ENCODE data around the gene RANBP2. TPM values are rescaled to one million over a fixed set of nuclear protein-coding genes. Genes with fewer than 3 reads are reported as not detected.

Gene RANBP2
- polyA plus RNA-seq, 3 donors = 63.8 to 74.5 (median 68.0) TPM

DNA sequence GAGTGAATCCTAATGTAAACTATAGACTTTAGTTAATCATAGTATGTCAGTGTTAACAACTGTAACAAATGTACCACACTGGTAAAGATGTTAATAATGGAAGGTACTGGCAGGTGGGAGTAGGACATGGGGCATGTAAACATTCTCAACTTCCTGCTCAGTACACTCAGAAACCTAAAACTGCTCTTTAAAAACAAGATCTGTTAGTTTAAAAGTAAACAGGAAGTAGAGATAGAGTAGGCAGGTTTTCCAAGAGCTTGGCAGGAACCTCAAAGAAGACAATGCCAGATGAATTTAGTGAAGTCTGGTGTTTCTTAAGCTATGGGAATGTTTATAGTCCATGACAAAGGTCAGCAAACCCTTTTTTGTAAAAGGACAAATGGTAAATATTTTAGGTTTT, 113.9 kb downstream of the RANBP2 start:
- no peak for DNase-seq (ENCODE audit: low read depth in 3 of 3, low spot score in 2 of 3)

DNA sequence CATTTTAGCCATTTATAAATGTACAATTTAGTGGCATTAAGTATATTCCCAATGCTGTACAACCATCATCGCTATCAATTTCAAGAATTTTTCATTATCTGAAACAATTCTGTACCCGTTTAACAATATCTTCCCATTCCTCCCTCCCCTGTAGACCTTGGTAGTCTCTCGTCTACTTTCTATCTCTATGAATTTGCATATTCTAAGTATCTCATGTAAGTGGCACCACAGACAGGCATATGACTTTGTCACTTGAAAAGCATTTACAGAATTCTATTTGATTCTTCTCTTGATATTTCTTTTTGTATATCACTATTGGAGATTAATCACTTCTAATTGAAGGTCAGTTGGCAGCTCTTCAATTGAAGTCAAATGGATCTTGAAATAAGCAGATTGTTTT, 115.3 kb downstream of the RANBP2 start:
- DNase-seq (ENCODE audit: low read depth in 3 of 3, low spot score in 2 of 3) = no peak

DNA sequence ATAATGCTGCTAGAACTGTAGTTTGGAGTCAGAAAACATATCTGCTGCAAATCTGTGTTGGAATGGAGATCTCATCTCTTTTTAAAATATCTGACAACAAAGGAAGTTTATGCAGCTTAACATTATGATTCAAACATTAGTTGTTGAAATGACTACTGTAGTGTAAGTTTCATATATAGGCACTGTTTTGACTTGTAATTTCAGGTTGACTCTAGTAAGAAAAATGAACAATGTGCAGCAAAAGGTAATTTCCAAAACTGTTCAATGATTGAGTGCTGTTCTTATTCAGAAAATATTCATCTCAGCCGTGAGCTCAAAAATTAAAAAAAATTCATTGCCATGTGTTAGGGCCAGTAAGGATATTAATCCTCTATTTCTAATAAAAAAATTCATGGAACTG, 115.8 kb downstream of the RANBP2 start:
- DNase-seq (ENCODE audit: low read depth in 3 of 3, low spot score in 2 of 3) = no peak

Other genes with a start within 250 kb of the RANBP2 start
- gene LIMS1, start 185.0 kb upstream of the RANBP2 start, polyA plus RNA-seq (ENCODE audit: insufficient read length in 3 of 3) = 10 to 100 TPM; 50.6 to 53.8 (median 53.1) TPM
- gene CCDC138, start 67.3 kb downstream of the RANBP2 start, polyA plus RNA-seq (ENCODE audit: insufficient read length in 3 of 3) = 10 to 100 TPM; 16.3 to 17.3 (median 16.4) TPM

Data from right renal cortex interstitium (tissue), 3 donors.